ENCODE data around the gene PITX2. TPM values are rescaled to one million over a fixed set of nuclear protein-coding genes. Genes with fewer than 3 reads are reported as not detected.

Gene PITX2
- total RNA-seq, 1 donor from 2014 or later = not detected

DNA sequence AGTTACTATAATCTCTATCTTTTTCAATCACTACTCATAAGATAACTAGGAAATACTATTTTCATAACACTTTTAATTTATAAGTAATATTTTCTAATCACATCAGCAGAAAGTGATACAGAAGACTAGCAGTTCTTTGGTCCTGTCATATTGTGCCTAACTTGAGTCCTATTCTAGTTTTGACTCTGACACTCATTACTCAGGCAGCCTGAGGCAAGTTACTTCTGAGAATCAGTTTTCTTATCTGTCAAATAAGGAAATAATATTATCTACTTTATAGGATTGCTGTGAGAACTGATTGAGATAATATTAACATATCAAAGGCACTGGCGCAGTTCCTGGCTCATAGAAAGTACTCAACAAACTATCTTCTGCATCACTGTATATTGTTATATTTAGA lies 17.8 kb downstream of the PITX2 start:
- no peaks in the 10 kb centered on the region for H3K36me3 ChIP-seq
- no peaks in the 10 kb centered on the region for H3K27me3 ChIP-seq
- intact Hi-C loops (cut with DNase I) = no loop called here
- no peak for DNase-seq (ENCODE audit: low spot score in 2 of 2)
- TF ChIP-seq CTCF (IDR thresholded peaks at IDR 0.05) = no peak
- H3K4me1 ChIP-seq = no peaks in the 10 kb centered on the region
- H3K4me3 ChIP-seq = no peak overlapping the region
- H3K9me3 ChIP-seq = no peaks in the 10 kb centered on the region
- no peak overlapping the region for H3K27ac ChIP-seq

- Histone ChIP-seq H3K36me3 (no peaks in the 10 kb centered on the region), H3K9me3 (peaks cover 0 to 2% of the 10 kb centered on the region in 2 donors), H3K4me3 (no peak overlapping the region), H3K4me1 (no peaks in the 10 kb centered on the region), H3K27me3 (no peaks in the 10 kb centered on the region), H3K27ac (no peak overlapping the region)
- intact Hi-C loops (cut with DNase I) = no loop called here
- no peak for TF ChIP-seq CTCF (IDR thresholded peaks at IDR 0.05)
- no peak for DNase-seq (ENCODE audit: low spot score in 2 of 2)
Measured at GRCh38 chr4:110602061-110602460, 20.8 kb downstream of the PITX2 start.

- Histone ChIP-seq H3K27me3 (no peaks in the 10 kb centered on the region), H3K9me3 (peaks cover 0 to 17% of the 10 kb centered on the region in 2 donors), H3K36me3 (no peaks in the 10 kb centered on the region), H3K4me1 (no peaks in the 10 kb centered on the region), H3K27ac (no peak overlapping the region), H3K4me3 (no peak overlapping the region)
- intact Hi-C loops (cut with DNase I) = no loop called here
- no peak for TF ChIP-seq CTCF (IDR thresholded peaks at IDR 0.05)
- DNase-seq (ENCODE audit: low spot score in 2 of 2) = no peak
Measured at GRCh38 chr4:110597582-110597981, 25.3 kb downstream of the PITX2 start.

GRCh38 chr4:110596431-110596830 lies 26.4 kb downstream of the PITX2 start:
- intact Hi-C loops (cut with DNase I) = no loop called here
- H3K4me1 ChIP-seq = no peaks in the 10 kb centered on the region
- no peak for TF ChIP-seq CTCF (IDR thresholded peaks at IDR 0.05)

DNA sequence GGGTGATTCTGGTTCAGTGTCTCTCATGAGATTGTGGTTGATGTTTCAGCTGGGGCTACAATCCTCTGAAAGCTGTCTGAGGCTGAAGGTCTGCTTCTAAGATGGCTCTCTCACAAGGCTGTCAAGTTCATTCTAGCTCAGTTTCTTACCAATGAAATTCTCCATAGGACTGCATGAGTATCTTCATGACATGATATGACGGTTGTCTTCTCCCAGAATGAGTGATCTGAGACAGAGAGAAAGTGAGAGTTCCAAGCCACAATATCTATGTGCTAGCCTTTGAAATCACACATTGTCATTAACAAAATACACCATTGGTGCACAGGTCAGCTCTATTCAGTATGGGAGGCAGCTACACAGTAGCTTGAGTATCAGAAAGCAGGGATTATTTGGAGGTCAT lies 27.3 kb downstream of the PITX2 start:
- no peaks in the 10 kb centered on the region for H3K4me1 ChIP-seq
- no peak for TF ChIP-seq CTCF (IDR thresholded peaks at IDR 0.05)
- no peak for DNase-seq (ENCODE audit: low spot score in 2 of 2)
- H3K27ac ChIP-seq = no peak overlapping the region
- peaks cover 0 to 17% of the 10 kb centered on the region in 2 donors for H3K9me3 ChIP-seq
- no peak overlapping the region for H3K4me3 ChIP-seq
- intact Hi-C loops (cut with DNase I) = no loop called here
- no peaks in the 10 kb centered on the region for H3K36me3 ChIP-seq
- H3K27me3 ChIP-seq = no peaks in the 10 kb centered on the region

More at GRCh38 chr4:110596431-110596830, 26.4 kb downstream of the PITX2 start:
- no peak for DNase-seq (ENCODE audit: low spot score in 2 of 2)
- no peaks in the 10 kb centered on the region for H3K36me3 ChIP-seq
- no peak overlapping the region for H3K4me3 ChIP-seq
- H3K27me3 ChIP-seq = no peaks in the 10 kb centered on the region
- H3K9me3 ChIP-seq = peaks cover 0 to 17% of the 10 kb centered on the region in 2 donors
- no peak overlapping the region for H3K27ac ChIP-seq

DNA sequence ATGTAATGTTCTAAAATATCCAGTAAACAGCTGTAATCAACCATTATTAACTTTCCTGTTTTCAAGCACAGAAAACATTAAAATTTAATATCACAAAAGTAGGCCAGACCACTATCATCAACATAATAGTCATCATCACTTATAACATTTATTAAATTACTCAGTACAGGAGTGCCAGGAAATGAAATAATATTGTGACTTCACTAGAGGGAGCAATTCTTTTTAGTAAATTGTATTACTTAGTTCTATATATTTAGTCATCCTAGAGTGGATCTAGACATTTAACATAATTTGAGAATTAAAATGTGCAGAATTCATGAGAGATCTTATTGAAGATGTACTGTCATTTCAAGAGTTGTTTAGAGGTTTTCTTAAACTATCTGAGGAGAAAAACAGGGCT lies 33.6 kb downstream of the PITX2 start:
- no peak for DNase-seq (ENCODE audit: low spot score in 2 of 2)
- H3K4me1 ChIP-seq = no peaks in the 10 kb centered on the region
- peaks cover 0 to 3% of the 10 kb centered on the region in 2 donors for H3K9me3 ChIP-seq
- no peak overlapping the region for H3K4me3 ChIP-seq
- H3K36me3 ChIP-seq = no peaks in the 10 kb centered on the region
- H3K27ac ChIP-seq = no peak overlapping the region
- intact Hi-C loops (cut with DNase I) = no loop called here
- H3K27me3 ChIP-seq = no peaks in the 10 kb centered on the region
- TF ChIP-seq CTCF (IDR thresholded peaks at IDR 0.05) = no peak
